KOPT-K1 (cell line): ENCODE data around the gene LIPJ.

Experiments
- H3K27ac ChIP-seq: fragments of 200-600 bp; sonication (generic); 2 replicates; pipeline ENCODE4 v1.5.1; 2016; ENCODE audit warnings: antibody characterized with exemption, mild to moderate bottlenecking, low read depth, low read length; ENCODE audit not compliant: poor library complexity, severe bottlenecking
- H3K36me3 ChIP-seq: fragments of 200-600 bp; sonication (generic); 2 replicates; pipeline ENCODE4 v1.5.1; 2017; ENCODE audit warnings: antibody characterized with exemption, mild to moderate bottlenecking, low read length, moderate library complexity; ENCODE audit not compliant: insufficient read depth
- H3K9me3 ChIP-seq: fragments of 200-600 bp; sonication (generic); 2 replicates; pipeline ENCODE4 v1.5.1; 2017; ENCODE audit warnings: antibody characterized with exemption, low read length, mild to moderate bottlenecking; ENCODE audit not compliant: insufficient read depth, poor library complexity, severe bottlenecking

Gene LIPJ

GRCh38 chr10:88565072-88565471, 21.5 kb upstream of the LIPJ start:
- Histone ChIP-seq H3K36me3 (no peaks in the 10 kb centered on the region), H3K9me3 (no peaks in the 10 kb centered on the region), H3K27ac (no peak overlapping the region)

- H3K9me3 ChIP-seq, result peaks cover 12% of the 10 kb centered on the region
- no peak overlapping the region for H3K27ac ChIP-seq
- no peaks in the 10 kb centered on the region for H3K36me3 ChIP-seq
Measured at GRCh38 chr10:88582411-88582805, 4.2 kb upstream of the LIPJ start.

DNA sequence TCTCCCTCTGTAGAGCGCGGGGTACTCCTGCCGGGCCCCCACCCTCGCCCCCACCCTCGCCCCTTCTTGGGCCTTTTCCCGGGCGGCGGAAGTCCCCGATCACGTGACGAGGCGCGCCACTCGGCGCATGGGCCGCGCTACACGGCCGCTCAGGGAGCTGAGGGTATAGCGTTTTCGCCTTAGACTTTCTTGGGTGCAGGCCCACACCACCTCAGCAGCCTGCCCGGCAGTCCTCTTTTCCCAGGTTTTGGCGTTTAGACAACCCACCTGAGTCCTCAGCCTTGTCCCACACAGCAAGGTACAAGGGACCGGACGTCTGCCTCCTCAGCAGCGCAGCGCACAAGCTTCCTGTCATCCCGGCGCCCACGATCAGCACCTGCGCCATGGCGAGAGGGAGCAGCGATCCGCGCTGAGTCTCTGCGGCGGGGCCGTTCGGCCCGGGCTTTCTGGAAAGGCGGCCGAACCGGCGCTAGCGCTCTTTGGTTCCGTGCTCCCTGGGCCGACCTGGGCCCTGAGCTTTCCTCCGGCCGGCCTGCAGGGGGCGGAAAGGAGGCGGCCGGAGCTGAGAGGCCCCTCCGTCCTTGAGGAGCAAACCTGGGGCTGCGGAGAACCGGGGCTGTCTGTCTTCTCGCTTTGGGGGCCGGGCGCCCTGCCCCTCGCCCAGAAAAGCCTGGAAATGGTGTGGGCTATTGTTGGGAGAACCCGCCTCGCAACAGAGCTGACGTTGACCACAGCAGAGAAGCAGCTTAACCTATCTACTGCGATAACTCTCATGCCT, 3.6 kb upstream of the LIPJ start, which contains the start of gene RNLS:
RNLS (minus strand) TSS at position 513 of the 778 bp plus-strand sequence.
- Histone ChIP-seq H3K36me3 (no peaks in the 10 kb centered on the region), H3K27ac (no peak within 1 kb of the TSS), H3K9me3 (peaks cover 12% of the 10 kb centered on the region)

- Histone ChIP-seq H3K9me3 (peaks cover 12% of the 10 kb centered on the region), H3K36me3 (no peaks in the 10 kb centered on the region), H3K27ac (no peak overlapping the region)
Measured at GRCh38 chr10:88583584-88583957, 3.0 kb upstream of the LIPJ start.

DNA sequence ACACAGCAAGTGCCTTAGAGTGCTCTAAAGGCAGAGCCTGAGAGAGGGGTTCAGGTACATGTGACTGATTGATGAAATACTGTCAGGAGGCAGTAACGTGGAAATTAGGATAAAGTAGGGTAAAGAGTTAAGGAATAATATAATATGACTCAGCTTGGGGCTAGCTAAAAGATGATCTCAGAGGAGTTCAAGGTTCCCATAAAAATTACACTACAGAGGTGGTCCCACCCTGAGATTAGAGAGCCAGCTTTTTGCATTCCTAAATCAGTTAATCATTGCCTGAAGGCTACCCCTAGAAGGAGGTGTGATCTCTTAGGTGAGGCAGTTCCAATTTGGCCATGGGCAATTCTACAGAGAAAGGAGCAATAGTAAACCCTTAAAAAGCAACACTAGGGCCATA, 5.8 kb downstream of the LIPJ start:
- Histone ChIP-seq H3K36me3 (no peaks in the 10 kb centered on the region), H3K9me3 (no peaks in the 10 kb centered on the region), H3K27ac (no peak overlapping the region)

- H3K27ac ChIP-seq, result no peak overlapping the region
- H3K9me3 ChIP-seq, result no peaks in the 10 kb centered on the region
- no peaks in the 10 kb centered on the region for H3K36me3 ChIP-seq
Measured at GRCh38 chr10:88592906-88593305, 6.3 kb downstream of the LIPJ start.

- Histone ChIP-seq H3K36me3 (no peaks in the 10 kb centered on the region), H3K9me3 (no peaks in the 10 kb centered on the region), H3K27ac (no peak overlapping the region)
Measured at GRCh38 chr10:88594482-88594881, 7.9 kb downstream of the LIPJ start.

GRCh38 chr10:88598055-88598454, 11.5 kb downstream of the LIPJ start:
- no peak overlapping the region for H3K27ac ChIP-seq
- peaks cover 9% of the 10 kb centered on the region for H3K9me3 ChIP-seq
- H3K36me3 ChIP-seq, result no peaks in the 10 kb centered on the region

DNA sequence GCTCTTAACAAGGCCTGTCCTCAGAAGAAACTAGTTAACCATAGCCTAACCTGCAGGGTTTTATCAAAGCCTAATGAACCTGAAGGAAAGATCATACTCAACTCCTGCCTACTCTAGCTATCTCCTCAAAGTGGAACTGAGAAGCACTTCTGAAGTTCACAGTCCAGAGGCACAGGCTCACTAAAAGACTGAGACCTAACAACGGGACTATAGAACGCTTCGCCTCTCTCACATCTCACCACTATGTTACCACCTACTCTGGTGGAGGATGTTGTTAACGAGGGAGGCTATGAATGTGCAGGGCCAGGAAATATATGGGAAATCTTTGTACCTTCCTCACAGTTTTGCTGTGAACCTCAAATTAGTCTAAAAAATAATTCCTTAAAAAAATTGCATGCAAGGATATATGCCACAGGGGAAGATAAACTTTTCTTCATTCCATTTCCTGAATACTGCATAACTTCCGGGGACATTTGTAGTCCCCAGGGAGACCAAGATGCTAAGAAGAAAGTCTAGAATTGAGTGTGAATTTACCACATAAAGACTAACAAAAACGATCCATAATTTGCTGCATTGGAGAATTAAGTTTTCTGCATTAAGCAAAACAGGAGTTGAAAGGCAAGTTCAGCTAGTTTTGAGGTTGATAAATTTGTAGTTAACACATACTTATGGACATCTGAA, 21.6 kb downstream of the LIPJ start:
- Histone ChIP-seq H3K36me3 (no peaks in the 10 kb centered on the region), H3K27ac (no peak overlapping the region), H3K9me3 (no peaks in the 10 kb centered on the region)

- no peaks in the 10 kb centered on the region for H3K36me3 ChIP-seq
- H3K27ac ChIP-seq, result no peak overlapping the region
- H3K9me3 ChIP-seq, result no peaks in the 10 kb centered on the region
Measured at GRCh38 chr10:88608780-88609179, 22.2 kb downstream of the LIPJ start.

- peaks cover 7% of the 10 kb centered on the region for H3K9me3 ChIP-seq
- no peak overlapping the region for H3K27ac ChIP-seq
- no peaks in the 10 kb centered on the region for H3K36me3 ChIP-seq
Measured at GRCh38 chr10:88616250-88616977, 29.9 kb downstream of the LIPJ start.

GRCh38 chr10:88617772-88618300, 31.3 kb downstream of the LIPJ start:
- Histone ChIP-seq H3K36me3 (no peaks in the 10 kb centered on the region), H3K27ac (no peak overlapping the region), H3K9me3 (peaks cover 7% of the 10 kb centered on the region)

DNA sequence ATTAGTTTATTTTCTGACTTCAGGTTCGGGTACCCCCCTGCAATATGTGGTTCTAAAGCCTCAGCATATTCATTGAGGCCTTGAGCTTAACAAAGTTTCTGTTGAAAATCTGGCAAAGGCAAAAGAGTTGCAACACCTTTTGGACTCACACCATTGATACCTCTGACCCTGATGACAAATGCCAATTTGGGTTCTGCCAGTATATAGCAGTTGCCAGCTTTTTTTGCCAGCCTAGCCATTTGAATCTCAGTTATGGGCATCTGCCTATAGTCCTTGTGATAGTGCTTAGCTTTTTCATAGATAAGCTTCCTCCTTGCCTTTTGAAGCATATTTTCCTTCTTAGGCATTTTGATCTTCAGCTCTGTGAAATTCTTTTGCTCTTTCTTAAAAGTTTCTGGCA, 31.9 kb downstream of the LIPJ start:
- no peaks in the 10 kb centered on the region for H3K36me3 ChIP-seq

GRCh38 chr10:88620441-88620840, 33.9 kb downstream of the LIPJ start:
- Histone ChIP-seq H3K27ac (no peak overlapping the region), H3K9me3 (no peaks in the 10 kb centered on the region), H3K36me3 (no peaks in the 10 kb centered on the region)

More for the DNA sequence above, 31.9 kb downstream of the LIPJ start:
- H3K27ac ChIP-seq, result no peak overlapping the region
- peaks cover 7% of the 10 kb centered on the region for H3K9me3 ChIP-seq

DNA sequence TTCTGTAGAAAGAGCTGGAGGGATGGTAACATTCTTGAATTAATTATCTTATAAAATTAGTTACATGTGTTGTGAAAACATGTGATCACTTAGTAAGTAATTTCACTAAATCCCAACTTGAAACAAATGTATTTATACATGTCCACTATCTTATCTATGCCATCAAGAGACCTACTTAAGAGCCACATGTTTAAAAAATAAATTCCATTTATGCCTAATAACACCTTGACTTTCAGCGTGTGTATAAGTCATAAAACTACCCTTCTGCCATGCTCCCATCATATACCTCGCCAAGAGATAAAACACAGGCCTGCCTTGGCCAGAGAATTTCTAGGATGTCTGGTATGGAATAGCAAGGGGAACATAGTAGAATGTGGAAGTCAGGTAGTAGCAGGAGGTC, 37.3 kb downstream of the LIPJ start:
- H3K36me3 ChIP-seq, result no peaks in the 10 kb centered on the region
- H3K27ac ChIP-seq, result no peak overlapping the region
- H3K9me3 ChIP-seq, result no peaks in the 10 kb centered on the region
